ENCODE measurements around the gene TMEM132A.

GRCh38 chr11:60918939-60919265, 5.4 kb upstream of the TMEM132A start:
- TF ChIP-seq CTCF (IDR thresholded peaks at IDR 0.05) (no peak), POLR2A (IDR thresholded peaks at IDR 0.05) (no peak), EP300 (IDR thresholded peaks at IDR 0.05) (no peak)

Data from stomach (tissue), 4 donors.